HepG2 (cell line): ENCODE data around the gene TMEM235. TPM values are rescaled to one million over a fixed set of nuclear protein-coding genes. Genes with fewer than 3 reads are reported as not detected.

ENCODE experiments used
- ETV5 ChIP-seq: IDR thresholded peaks from 2 replicates; pipeline ENCODE4 v1.6.1; 2018; ENCODE audit warnings: missing biosample characterization, missing genetic modification reagents, inconsistent platforms, borderline replicate concordance
- GTF2F1 ChIP-seq: fragments of 150-350 bp; IDR thresholded peaks from 2 replicates; pipeline ENCODE4 v1.6.1; 2014; ENCODE audit warnings: low read length
- KDM1A ChIP-seq: IDR thresholded peaks from 2 replicates; pipeline ENCODE4 v1.6.1; 2016; ENCODE audit warnings: missing compliant biosample characterization
- POLR2AphosphoS2 ChIP-seq: IDR thresholded peaks from 2 replicates; pipeline ENCODE4 v1.6.1; 2011; ENCODE audit warnings: low read depth, low read length, improper control_type of control experiment
- RBFOX2 ChIP-seq: fragments of 200-400 bp; formaldehyde crosslinking; IDR thresholded peaks from 2 replicates; pipeline ENCODE4 v1.6.1; 2017; ENCODE audit warnings: low read depth, mild to moderate bottlenecking, low read length
- RBM39 ChIP-seq: fragments of 200-400 bp; formaldehyde crosslinking; IDR thresholded peaks from one replicate; pipeline ENCODE4 v1.6.1; 2018; ENCODE audit warnings: antibody characterized with exemption, mild to moderate bottlenecking, low read depth, low read length; ENCODE audit not compliant: poor library complexity, severe bottlenecking
- SMARCE1 ChIP-seq: fragments of 450-650 bp; IDR thresholded peaks from 2 replicates; pipeline ENCODE4 v1.6.1; 2017; ENCODE audit warnings: borderline replicate concordance
- SRY ChIP-seq: sonication (generic); formaldehyde crosslinking; IDR thresholded peaks from 2 replicates; pipeline ENCODE4 v1.8.0; 2022; ENCODE audit warnings: mild to moderate bottlenecking, missing genetic modification reagents
- ZNF546 ChIP-seq: sonication (generic); formaldehyde crosslinking; conservative IDR thresholded peaks from 2 replicates; pipeline ENCODE4 v1.8.1; 2023; ENCODE audit warnings: mild to moderate bottlenecking, missing genetic modification reagents
- ZNF660 ChIP-seq: sonication (generic); formaldehyde crosslinking; IDR thresholded peaks from 2 replicates; pipeline ENCODE4 v1.5.1; 2020; ENCODE audit warnings: mild to moderate bottlenecking, low read depth, missing genetic modification reagents, borderline replicate concordance
- ZNF768 ChIP-seq: sonication (generic); formaldehyde crosslinking; IDR thresholded peaks from 2 replicates; pipeline ENCODE4 v1.4.0; 2020; ENCODE audit warnings: missing genetic modification reagents
- polyA plus RNA-seq, 8 experiments: library from polyadenylated mRNA; depleted of rRNA in 3 of 8; stranded (reverse) in 7 of 8; unstranded in 1 of 8; fragments of >200 nt; fragmentation: Illumina TruSeq in 4 of 8; extraction: Trizol in 4 of 8; gene quantifications; 2 replicates each; pipeline versions ENCODE4 v1.2.1 to v1.2.3, GENCODE V29; 2011 to 2016; ENCODE audit warnings: low read depth in 4 of 8, missing spikeins in 1 of 8, mixed read lengths in 1 of 8; ENCODE audit not compliant: insufficient read depth in 1 of 8
- total RNA-seq, 5 experiments: library from RNA; depleted of rRNA; stranded (reverse); fragments of >200 nt; fragmentation: Illumina TruSeq; extraction: Trizol; gene quantifications; 2 replicates each; pipeline ENCODE4 v1.2.3, GENCODE V29; 2016; ENCODE audit warnings: low read depth in 1 of 5
- TF ChIP-seq, protein P1 (sequence below): IDR thresholded peaks from 2 replicates; pipeline ENCODE4 v1.4.0; 2020; ENCODE audit warnings: mild to moderate bottlenecking, missing genetic modification reagents
- TF ChIP-seq, protein P2 (sequence below): IDR thresholded peaks from 2 replicates; pipeline ENCODE4 v1.6.1; 2016; ENCODE audit warnings: control low read depth
- TF ChIP-seq, protein P3 (sequence below): sonication (generic); formaldehyde crosslinking; conservative IDR thresholded peaks from 2 replicates; pipeline ENCODE4 v1.4.0; 2020; ENCODE audit warnings: missing genetic modification reagents
- TF ChIP-seq, protein P4 (sequence below): IDR thresholded peaks from 2 replicates; pipeline ENCODE4 v1.6.1; 2016; ENCODE audit warnings: missing compliant biosample characterization, missing genetic modification reagents, borderline replicate concordance
- TF ChIP-seq, protein P5 (sequence below): sonication (generic); formaldehyde crosslinking; IDR thresholded peaks from 2 replicates; pipeline ENCODE4 v1.5.1; 2020; ENCODE audit warnings: missing genetic modification reagents, mild to moderate bottlenecking, borderline replicate concordance

The TMEM235 gene
- total and polyA plus RNA-seq, 2 of the 13 experiments (the other 11 are each of a cell fraction or from before 2014, with no cell fraction given) = not detected

DNA sequence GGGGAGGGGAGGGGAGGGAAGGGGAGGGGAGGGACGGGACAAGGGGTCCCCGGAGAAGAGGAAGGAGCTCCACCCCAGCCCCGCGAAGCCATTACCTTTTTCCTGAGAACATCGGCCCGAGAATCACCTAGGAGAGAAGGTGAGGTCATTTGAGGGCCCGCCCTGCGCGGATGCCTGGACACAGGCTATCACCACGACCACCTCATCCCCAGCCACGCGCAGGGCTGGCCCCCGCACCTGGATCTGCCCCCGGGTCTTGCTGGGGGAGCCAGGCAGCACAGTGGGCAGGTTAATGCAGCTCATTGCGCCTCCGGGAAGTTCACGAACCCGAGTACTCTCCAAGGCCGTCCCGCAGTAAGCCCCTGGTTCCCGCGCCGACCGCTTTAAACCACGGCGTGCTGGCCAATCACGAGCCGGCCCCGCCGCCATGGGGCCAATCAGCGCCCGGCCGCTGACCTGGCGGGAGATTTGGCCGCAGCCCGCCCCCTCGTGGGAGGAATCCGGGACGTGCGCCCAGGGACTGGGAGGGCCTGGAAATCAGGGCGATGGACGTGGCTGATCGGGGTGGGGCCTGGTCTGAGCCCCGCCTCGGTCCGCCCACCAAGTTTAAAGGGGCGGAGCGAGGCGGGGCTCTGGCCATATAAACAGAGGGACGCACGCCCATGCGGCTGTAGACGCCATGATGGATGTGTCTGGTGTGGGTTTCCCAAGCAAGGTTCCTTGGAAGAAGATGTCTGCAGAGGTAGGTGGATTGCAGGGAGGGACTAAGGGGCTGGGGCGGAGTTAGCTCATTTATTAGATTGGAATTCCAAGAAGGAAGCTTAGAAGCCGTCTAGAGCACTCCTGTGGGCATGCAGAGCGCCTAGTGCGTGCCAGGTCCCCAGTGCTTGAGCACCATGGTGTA lies 44.5 kb upstream of the TMEM235 start, which contains the start of the genes AFMID and TK1 (continued):
- TF ChIP-seq, protein P1, sequence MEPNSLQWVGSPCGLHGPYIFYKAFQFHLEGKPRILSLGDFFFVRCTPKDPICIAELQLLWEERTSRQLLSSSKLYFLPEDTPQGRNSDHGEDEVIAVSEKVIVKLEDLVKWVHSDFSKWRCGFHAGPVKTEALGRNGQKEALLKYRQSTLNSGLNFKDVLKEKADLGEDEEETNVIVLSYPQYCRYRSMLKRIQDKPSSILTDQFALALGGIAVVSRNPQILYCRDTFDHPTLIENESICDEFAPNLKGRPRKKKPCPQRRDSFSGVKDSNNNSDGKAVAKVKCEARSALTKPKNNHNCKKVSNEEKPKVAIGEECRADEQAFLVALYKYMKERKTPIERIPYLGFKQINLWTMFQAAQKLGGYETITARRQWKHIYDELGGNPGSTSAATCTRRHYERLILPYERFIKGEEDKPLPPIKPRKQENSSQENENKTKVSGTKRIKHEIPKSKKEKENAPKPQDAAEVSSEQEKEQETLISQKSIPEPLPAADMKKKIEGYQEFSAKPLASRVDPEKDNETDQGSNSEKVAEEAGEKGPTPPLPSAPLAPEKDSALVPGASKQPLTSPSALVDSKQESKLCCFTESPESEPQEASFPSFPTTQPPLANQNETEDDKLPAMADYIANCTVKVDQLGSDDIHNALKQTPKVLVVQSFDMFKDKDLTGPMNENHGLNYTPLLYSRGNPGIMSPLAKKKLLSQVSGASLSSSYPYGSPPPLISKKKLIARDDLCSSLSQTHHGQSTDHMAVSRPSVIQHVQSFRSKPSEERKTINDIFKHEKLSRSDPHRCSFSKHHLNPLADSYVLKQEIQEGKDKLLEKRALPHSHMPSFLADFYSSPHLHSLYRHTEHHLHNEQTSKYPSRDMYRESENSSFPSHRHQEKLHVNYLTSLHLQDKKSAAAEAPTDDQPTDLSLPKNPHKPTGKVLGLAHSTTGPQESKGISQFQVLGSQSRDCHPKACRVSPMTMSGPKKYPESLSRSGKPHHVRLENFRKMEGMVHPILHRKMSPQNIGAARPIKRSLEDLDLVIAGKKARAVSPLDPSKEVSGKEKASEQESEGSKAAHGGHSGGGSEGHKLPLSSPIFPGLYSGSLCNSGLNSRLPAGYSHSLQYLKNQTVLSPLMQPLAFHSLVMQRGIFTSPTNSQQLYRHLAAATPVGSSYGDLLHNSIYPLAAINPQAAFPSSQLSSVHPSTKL (CRISPR knock-in tag) = peak; percentile 65
- TF ChIP-seq SRY (CRISPR knock-in tag) (peak; percentile 91; the same call in 1 of the 2 replicates), POLR2AphosphoS2 (peak; percentile 98), ZNF546 (CRISPR knock-in tag) (0 out of 2 replicates have a peak, but pooled peaks have one; percentile 57), GTF2F1 (peak; percentile 90), SMARCE1 (no peak), KDM1A (CRISPR knock-in tag) (0 out of 2 replicates have a peak, but pooled peaks have one; percentile 39), ZNF768 (CRISPR knock-in tag) (peak; percentile 74), ETV5 (peak; percentile 55), ZNF660 (no peak), RBM39 (peak; percentile 90), RBFOX2 (peak; percentile 81)
- TF ChIP-seq, protein P2, sequence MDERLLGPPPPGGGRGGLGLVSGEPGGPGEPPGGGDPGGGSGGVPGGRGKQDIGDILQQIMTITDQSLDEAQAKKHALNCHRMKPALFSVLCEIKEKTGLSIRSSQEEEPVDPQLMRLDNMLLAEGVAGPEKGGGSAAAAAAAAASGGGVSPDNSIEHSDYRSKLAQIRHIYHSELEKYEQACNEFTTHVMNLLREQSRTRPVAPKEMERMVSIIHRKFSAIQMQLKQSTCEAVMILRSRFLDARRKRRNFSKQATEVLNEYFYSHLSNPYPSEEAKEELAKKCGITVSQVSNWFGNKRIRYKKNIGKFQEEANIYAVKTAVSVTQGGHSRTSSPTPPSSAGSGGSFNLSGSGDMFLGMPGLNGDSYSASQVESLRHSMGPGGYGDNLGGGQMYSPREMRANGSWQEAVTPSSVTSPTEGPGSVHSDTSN (CRISPR knock-in tag) = 0 out of 2 replicates have a peak, but pooled peaks have one; percentile 16
- TF ChIP-seq, protein P3, sequence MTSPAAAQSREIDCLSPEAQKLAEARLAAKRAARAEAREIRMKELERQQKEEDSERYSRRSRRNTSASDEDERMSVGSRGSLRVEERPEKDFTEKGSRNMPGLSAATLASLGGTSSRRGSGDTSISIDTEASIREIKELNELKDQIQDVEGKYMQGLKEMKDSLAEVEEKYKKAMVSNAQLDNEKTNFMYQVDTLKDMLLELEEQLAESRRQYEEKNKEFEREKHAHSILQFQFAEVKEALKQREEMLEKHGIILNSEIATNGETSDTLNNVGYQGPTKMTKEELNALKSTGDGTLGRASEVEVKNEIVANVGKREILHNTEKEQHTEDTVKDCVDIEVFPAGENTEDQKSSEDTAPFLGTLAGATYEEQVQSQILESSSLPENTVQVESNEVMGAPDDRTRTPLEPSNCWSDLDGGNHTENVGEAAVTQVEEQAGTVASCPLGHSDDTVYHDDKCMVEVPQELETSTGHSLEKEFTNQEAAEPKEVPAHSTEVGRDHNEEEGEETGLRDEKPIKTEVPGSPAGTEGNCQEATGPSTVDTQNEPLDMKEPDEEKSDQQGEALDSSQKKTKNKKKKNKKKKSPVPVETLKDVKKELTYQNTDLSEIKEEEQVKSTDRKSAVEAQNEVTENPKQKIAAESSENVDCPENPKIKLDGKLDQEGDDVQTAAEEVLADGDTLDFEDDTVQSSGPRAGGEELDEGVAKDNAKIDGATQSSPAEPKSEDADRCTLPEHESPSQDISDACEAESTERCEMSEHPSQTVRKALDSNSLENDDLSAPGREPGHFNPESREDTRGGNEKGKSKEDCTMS (CRISPR knock-in tag) = peak; percentile 13; the same call in 1 of the 2 replicates
- TF ChIP-seq, protein P4, sequence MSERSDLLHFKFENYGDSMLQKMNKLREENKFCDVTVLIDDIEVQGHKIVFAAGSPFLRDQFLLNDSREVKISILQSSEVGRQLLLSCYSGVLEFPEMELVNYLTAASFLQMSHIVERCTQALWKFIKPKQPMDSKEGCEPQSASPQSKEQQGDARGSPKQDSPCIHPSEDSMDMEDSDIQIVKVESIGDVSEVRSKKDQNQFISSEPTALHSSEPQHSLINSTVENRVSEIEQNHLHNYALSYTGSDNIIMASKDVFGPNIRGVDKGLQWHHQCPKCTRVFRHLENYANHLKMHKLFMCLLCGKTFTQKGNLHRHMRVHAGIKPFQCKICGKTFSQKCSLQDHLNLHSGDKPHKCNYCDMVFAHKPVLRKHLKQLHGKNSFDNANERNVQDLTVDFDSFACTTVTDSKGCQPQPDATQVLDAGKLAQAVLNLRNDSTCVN (CRISPR knock-in tag) = peak; percentile 15; the same call in 1 of the 2 replicates
- TF ChIP-seq, protein P5, sequence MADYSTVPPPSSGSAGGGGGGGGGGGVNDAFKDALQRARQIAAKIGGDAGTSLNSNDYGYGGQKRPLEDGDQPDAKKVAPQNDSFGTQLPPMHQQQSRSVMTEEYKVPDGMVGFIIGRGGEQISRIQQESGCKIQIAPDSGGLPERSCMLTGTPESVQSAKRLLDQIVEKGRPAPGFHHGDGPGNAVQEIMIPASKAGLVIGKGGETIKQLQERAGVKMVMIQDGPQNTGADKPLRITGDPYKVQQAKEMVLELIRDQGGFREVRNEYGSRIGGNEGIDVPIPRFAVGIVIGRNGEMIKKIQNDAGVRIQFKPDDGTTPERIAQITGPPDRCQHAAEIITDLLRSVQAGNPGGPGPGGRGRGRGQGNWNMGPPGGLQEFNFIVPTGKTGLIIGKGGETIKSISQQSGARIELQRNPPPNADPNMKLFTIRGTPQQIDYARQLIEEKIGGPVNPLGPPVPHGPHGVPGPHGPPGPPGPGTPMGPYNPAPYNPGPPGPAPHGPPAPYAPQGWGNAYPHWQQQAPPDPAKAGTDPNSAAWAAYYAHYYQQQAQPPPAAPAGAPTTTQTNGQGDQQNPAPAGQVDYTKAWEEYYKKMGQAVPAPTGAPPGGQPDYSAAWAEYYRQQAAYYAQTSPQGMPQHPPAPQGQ (CRISPR knock-in tag) = no peak; the same call in 1 of the 2 replicates
